ENCODE results near the gene EFCAB12.

Gene EFCAB12

DNA sequence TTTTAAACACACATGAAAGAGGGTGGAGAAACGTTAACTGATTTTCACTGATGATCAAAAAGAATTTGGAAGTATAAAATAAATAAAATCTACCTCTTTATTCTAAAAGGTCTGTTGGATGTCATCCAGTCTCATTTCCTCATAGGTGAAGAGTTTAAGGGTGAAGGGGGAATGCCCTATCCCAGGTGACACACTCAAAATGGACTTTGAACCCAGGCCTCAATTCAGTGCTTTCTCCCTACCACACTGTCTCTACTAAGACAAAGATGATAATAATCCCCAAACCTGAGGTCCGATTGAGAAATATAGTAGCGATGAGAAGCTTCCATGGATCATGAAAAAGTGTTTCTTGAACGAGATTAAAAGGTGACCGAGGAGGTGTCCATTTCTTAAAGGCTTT, 5.1 kb upstream of the EFCAB12 start:
- no peaks in the 10 kb centered on the region for H3K9me3 ChIP-seq (ENCODE audit: control insufficient read depth, low read length)
- H3K4me3 ChIP-seq (ENCODE audit: extremely low read depth, insufficient read depth, low read length, poor library complexity, severe bottlenecking) = no peak overlapping the region
- H3K27ac ChIP-seq (ENCODE audit: low read depth, low read length, severe bottlenecking) = no peak overlapping the region
- peaks cover 82% of the 10 kb centered on the region for H3K36me3 ChIP-seq (ENCODE audit: control insufficient read depth, insufficient read depth, low read length)
- WGBS, 2 experiments (ENCODE audit: insufficient coverage in 2 of 2) = 94 to 96% methylated on average over 4 of the region's 5 CpGs
- H3K4me1 ChIP-seq (ENCODE audit: control insufficient read depth, insufficient read depth, low read length, poor library complexity, severe bottlenecking) = peaks cover 4% of the 10 kb centered on the region

DNA sequence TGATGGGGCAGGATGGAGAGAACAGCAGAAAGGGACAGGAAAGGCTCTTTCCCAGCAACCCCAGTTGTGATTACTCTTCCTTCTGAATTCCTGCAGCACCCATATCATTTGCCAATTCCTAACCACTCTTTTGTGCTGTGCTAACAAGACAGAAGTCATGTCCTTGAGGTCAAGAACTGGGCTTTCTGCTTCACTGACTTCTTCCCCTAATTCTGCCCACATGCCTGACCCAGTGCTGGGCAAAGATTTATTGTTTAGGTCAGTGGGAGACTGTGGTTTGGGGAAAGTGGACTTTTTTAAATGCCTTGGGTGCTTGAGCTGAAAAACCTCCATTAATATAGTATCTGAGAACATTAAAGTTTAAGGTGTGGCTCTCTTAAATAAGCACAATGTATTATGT, 4.2 kb upstream of the EFCAB12 start:
- no peak overlapping the region for H3K27ac ChIP-seq (ENCODE audit: low read depth, low read length, severe bottlenecking)
- no peaks in the 10 kb centered on the region for H3K9me3 ChIP-seq (ENCODE audit: control insufficient read depth, low read length)
- no peak overlapping the region for H3K4me3 ChIP-seq (ENCODE audit: extremely low read depth, insufficient read depth, low read length, poor library complexity, severe bottlenecking)
- H3K4me1 ChIP-seq (ENCODE audit: control insufficient read depth, insufficient read depth, low read length, poor library complexity, severe bottlenecking) = peaks cover 3% of the 10 kb centered on the region
- peaks cover 81% of the 10 kb centered on the region for H3K36me3 ChIP-seq (ENCODE audit: control insufficient read depth, insufficient read depth, low read length)

DNA sequence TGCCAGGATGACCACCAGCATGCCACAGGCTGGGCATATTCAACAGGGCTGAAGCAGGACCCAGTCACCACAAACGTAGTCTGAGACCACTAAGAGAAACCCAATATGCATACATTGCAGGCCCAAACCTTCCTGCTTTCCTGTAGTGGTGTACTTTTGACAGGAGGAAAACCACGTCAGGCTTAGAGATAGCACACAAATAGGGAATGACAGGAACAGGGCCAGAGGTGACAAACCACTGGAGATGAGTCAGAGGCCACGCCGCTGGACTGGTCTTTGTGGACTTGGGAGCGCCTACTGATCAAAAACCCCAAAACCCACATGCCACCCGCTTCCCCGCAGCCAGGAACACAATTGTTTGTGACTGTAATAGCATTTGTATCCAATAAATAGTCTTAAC, 3.6 kb upstream of the EFCAB12 start:
- 94 to 100% methylated on average over 1 to 2 of the region's 7 CpGs for WGBS, 2 experiments (ENCODE audit: insufficient coverage in 2 of 2)
- Histone ChIP-seq H3K36me3 (ENCODE audit: control insufficient read depth, insufficient read depth, low read length) (peaks cover 74% of the 10 kb centered on the region), H3K4me3 (ENCODE audit: extremely low read depth, insufficient read depth, low read length, poor library complexity, severe bottlenecking) (no peak overlapping the region)

DNA sequence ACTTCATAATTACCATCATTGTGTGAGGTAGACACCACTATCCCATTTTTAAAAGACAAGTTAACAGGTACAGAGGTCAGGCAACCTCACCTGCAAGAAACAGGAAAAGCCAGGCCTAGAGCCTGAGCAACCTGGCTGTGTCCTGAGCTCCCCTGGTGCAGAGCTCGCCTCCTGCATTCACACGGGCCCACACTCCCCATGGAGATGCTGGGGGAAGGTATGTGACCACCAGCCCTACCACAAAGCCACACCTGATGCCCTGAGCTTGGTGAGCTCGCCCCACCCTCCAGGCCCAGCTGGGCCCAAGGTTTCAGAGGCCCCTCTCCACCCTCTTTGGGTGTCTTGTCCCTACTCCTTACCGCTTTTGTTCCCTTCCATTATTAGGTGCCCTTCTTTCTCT, 1.2 kb upstream of the EFCAB12 start:
- H3K9me3 ChIP-seq (ENCODE audit: control insufficient read depth, low read length) = no peaks in the 10 kb centered on the region
- 77 to 86% methylated on average over 3 of the region's 4 CpGs for WGBS, 2 experiments (ENCODE audit: insufficient coverage in 2 of 2)
- H3K27ac ChIP-seq (ENCODE audit: low read depth, low read length, severe bottlenecking) = peak overlapping the region; percentile 29
- H3K36me3 ChIP-seq (ENCODE audit: control insufficient read depth, insufficient read depth, low read length) = peaks cover 54% of the 10 kb centered on the region
- peaks cover 7% of the 10 kb centered on the region for H3K4me1 ChIP-seq (ENCODE audit: control insufficient read depth, insufficient read depth, low read length, poor library complexity, severe bottlenecking)
- H3K4me3 ChIP-seq (ENCODE audit: extremely low read depth, insufficient read depth, low read length, poor library complexity, severe bottlenecking) = no peak overlapping the region

More for the DNA sequence above, 3.6 kb upstream of the EFCAB12 start:
- H3K27ac ChIP-seq (ENCODE audit: low read depth, low read length, severe bottlenecking) = no peak overlapping the region
- H3K4me1 ChIP-seq (ENCODE audit: control insufficient read depth, insufficient read depth, low read length, poor library complexity, severe bottlenecking) = peaks cover 3% of the 10 kb centered on the region
- H3K9me3 ChIP-seq (ENCODE audit: control insufficient read depth, low read length) = no peaks in the 10 kb centered on the region

GRCh38 chr3:129429080-129429451, 630 bp upstream of the EFCAB12 start:
- Histone ChIP-seq H3K4me1 (ENCODE audit: control insufficient read depth, insufficient read depth, low read length, poor library complexity, severe bottlenecking) (peaks cover 9% of the 10 kb centered on the region), H3K4me3 (ENCODE audit: extremely low read depth, insufficient read depth, low read length, poor library complexity, severe bottlenecking) (no peak overlapping the region), H3K27ac (ENCODE audit: low read depth, low read length, severe bottlenecking) (peak overlapping the region; percentile 11), H3K36me3 (ENCODE audit: control insufficient read depth, insufficient read depth, low read length) (peaks cover 49% of the 10 kb centered on the region), H3K9me3 (ENCODE audit: control insufficient read depth, low read length) (no peaks in the 10 kb centered on the region)
- WGBS, 2 experiments (ENCODE audit: insufficient coverage in 2 of 2) = 89 to 92% methylated on average over 3 of the region's 3 CpGs

DNA sequence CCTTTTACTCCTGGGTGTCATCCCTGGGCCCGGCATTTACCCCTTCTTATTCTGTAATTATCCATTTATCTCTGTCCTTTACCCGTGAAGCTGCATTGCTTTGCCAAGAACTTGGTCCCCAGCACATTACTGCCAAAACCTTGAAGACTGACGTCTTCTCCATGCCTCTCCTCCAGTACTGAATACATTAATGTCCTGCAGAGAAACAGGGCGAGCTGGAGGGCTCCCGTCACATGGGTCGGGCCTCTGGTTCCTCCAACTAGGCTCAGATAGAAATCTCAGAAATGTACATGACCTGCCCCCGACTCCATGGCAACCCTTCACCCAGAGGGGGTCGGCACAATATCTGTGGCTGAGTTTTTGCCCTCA, 445 bp downstream of the EFCAB12 start:
- Histone ChIP-seq H3K27ac (ENCODE audit: low read depth, low read length, severe bottlenecking) (peak overlapping the region; percentile 62), H3K4me1 (ENCODE audit: control insufficient read depth, insufficient read depth, low read length, poor library complexity, severe bottlenecking) (peaks cover 20% of the 10 kb centered on the region), H3K36me3 (ENCODE audit: control insufficient read depth, insufficient read depth, low read length) (peaks cover 38% of the 10 kb centered on the region), H3K9me3 (ENCODE audit: control insufficient read depth, low read length) (no peaks in the 10 kb centered on the region), H3K4me3 (ENCODE audit: extremely low read depth, insufficient read depth, low read length, poor library complexity, severe bottlenecking) (peak overlapping the region; percentile 40)
- WGBS, 2 experiments (ENCODE audit: insufficient coverage in 2 of 2) = 26 to 32% methylated on average over 8 of the region's 8 CpGs

GRCh38 chr3:129425619-129426018, 2.8 kb downstream of the EFCAB12 start:
- WGBS, 2 experiments (ENCODE audit: insufficient coverage in 2 of 2) = 89% methylated on average over 2 of the region's 2 CpGs
- Histone ChIP-seq H3K4me3 (ENCODE audit: extremely low read depth, insufficient read depth, low read length, poor library complexity, severe bottlenecking) (no peak overlapping the region), H3K4me1 (ENCODE audit: control insufficient read depth, insufficient read depth, low read length, poor library complexity, severe bottlenecking) (peaks cover 21% of the 10 kb centered on the region), H3K27ac (ENCODE audit: low read depth, low read length, severe bottlenecking) (no peak overlapping the region), H3K36me3 (ENCODE audit: control insufficient read depth, insufficient read depth, low read length) (peaks cover 16% of the 10 kb centered on the region), H3K9me3 (ENCODE audit: control insufficient read depth, low read length) (peaks cover 8% of the 10 kb centered on the region)

GRCh38 chr3:129425213-129425612, 3.2 kb downstream of the EFCAB12 start:
- Histone ChIP-seq H3K36me3 (ENCODE audit: control insufficient read depth, insufficient read depth, low read length) (peaks cover 12% of the 10 kb centered on the region), H3K27ac (ENCODE audit: low read depth, low read length, severe bottlenecking) (no peak overlapping the region), H3K4me1 (ENCODE audit: control insufficient read depth, insufficient read depth, low read length, poor library complexity, severe bottlenecking) (peaks cover 21% of the 10 kb centered on the region), H3K9me3 (ENCODE audit: control insufficient read depth, low read length) (peaks cover 8% of the 10 kb centered on the region), H3K4me3 (ENCODE audit: extremely low read depth, insufficient read depth, low read length, poor library complexity, severe bottlenecking) (no peak overlapping the region)
- 64 to 77% methylated on average over 3 of the region's 3 CpGs for WGBS, 2 experiments (ENCODE audit: insufficient coverage in 2 of 2)

DNA sequence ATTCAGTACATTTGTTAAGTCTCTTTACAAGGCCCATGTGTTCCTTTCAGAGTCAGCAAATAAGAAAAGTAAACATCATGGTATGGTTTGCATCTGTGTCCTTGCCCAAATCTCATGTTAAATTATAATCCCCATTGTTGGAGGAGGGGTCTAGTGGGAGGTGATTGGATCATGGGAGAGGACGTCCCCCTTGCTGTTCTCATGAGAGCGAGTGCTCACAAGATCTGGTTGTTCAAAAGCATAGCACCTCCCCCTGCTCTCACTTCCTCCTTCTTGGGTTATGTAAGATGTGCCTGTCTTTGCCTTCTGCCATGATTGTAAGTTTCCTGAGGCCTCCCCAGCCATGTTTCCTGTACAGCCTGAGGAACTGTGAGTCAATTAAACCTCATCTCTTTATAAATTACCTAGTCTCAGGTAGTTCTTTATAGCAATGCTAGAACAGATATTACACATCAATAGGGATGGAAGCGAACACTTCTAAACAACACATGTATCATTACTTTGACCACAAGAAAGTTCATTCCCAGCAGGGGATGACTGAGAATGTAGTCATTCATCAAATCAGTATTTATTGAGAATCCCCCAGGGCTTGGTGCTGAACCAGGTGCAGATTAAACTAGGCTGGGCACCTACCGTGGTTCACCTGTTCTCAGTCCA, 4.1 kb downstream of the EFCAB12 start:
- 88 to 100% methylated on average over 2 of the region's 4 CpGs for WGBS, 2 experiments (ENCODE audit: insufficient coverage in 2 of 2)
- Histone ChIP-seq H3K27ac (ENCODE audit: low read depth, low read length, severe bottlenecking) (no peak overlapping the region), H3K4me1 (ENCODE audit: control insufficient read depth, insufficient read depth, low read length, poor library complexity, severe bottlenecking) (peaks cover 21% of the 10 kb centered on the region), H3K9me3 (ENCODE audit: control insufficient read depth, low read length) (peaks cover 8% of the 10 kb centered on the region), H3K4me3 (ENCODE audit: extremely low read depth, insufficient read depth, low read length, poor library complexity, severe bottlenecking) (no peak overlapping the region), H3K36me3 (ENCODE audit: control insufficient read depth, insufficient read depth, low read length) (peaks cover 3% of the 10 kb centered on the region)

DNA sequence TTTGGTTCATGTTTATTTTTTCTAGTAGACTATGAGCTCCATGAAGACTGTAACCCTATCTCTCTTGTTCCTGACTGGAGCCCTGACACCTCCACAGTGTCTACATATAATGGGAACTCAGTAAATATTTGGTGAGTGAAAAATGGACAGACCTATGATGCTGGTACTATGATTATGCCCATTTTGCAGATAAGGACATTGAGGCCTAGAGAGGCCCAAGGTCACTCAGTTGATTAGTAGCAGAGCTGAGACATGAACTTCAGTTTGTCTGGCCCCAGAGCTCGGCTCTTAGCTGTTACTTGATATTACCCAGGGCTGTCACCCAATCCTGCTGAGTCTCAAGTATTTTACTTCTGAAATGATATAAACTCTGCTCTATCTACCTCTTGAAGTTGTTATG, 5.5 kb downstream of the EFCAB12 start:
- Histone ChIP-seq H3K4me1 (ENCODE audit: control insufficient read depth, insufficient read depth, low read length, poor library complexity, severe bottlenecking) (peaks cover 19% of the 10 kb centered on the region), H3K36me3 (ENCODE audit: control insufficient read depth, insufficient read depth, low read length) (no peaks in the 10 kb centered on the region), H3K4me3 (ENCODE audit: extremely low read depth, insufficient read depth, low read length, poor library complexity, severe bottlenecking) (no peak overlapping the region), H3K9me3 (ENCODE audit: control insufficient read depth, low read length) (peaks cover 8% of the 10 kb centered on the region), H3K27ac (ENCODE audit: low read depth, low read length, severe bottlenecking) (no peak overlapping the region)
- 67 to 88% methylated on average over 1 of the region's 1 CpG for WGBS, 2 experiments (ENCODE audit: insufficient coverage in 2 of 2)

DNA sequence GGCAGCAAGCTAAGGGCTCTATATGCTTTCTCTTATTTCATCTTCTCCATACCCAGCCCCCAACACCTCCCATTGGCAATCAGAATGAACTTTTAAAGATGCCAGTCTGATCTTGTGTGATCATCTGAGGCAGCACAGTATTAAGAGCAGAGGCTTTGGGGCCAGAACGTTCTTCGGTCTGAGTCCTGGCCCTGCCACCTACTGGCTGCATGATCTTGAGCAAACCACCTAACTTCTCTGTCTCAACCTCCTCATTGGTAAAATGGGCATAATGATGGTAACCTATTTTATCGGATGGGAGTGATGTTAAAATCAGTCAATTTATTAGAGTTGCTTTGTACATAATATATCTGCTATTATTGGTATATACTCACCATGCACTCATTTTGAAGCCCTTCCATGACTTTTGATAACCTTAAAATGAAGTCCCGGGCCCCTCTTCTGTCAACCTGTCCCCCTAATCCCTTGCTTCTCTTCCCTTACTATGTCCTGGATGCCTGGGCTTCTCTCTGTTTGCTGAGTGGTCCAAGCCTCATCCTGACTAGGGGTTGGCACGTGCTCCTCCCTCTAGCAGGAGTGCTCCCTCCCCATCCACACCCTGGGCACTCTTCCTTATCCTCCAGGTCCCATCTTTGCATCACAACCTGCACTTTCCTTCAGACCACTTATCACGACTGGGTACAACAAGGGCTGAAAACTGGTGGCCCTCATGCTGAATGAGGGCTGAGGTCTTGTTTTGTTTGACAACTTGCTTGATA, 6.3 kb downstream of the EFCAB12 start:
- Histone ChIP-seq H3K4me1 (ENCODE audit: control insufficient read depth, insufficient read depth, low read length, poor library complexity, severe bottlenecking) (peaks cover 18% of the 10 kb centered on the region), H3K4me3 (ENCODE audit: extremely low read depth, insufficient read depth, low read length, poor library complexity, severe bottlenecking) (no peak overlapping the region), H3K36me3 (ENCODE audit: control insufficient read depth, insufficient read depth, low read length) (no peaks in the 10 kb centered on the region), H3K27ac (ENCODE audit: low read depth, low read length, severe bottlenecking) (no peak overlapping the region), H3K9me3 (ENCODE audit: control insufficient read depth, low read length) (peaks cover 8% of the 10 kb centered on the region)
- WGBS, 2 experiments (ENCODE audit: insufficient coverage in 2 of 2) = 75 to 82% methylated on average over 4 to 5 of the region's 6 CpGs
